Keratinocyte (primary cell): ENCODE results near the gene PHYH. TPM values are rescaled to one million over a fixed set of nuclear protein-coding genes. Genes with fewer than 3 reads are reported as not detected.

ENCODE experiments used
- DNase-seq: peaks from one replicate; pipeline ENCODE4 v3.0.0-alpha.2; 2011; ENCODE audit warnings: low read depth, missing footprints, low spot score
- FAIRE-seq: peaks from 2 replicates; lab custom pipeline; 2011; peaks lifted over from hg19 to GRCh38; lab: Jason Lieb, UNC
- H2AFZ ChIP-seq: 2 replicates; pipeline ENCODE4 v1.6.0; 2012; ENCODE audit warnings: low read length, control low read depth, inconsistent platforms; ENCODE audit not compliant: control insufficient read depth
- H3K27ac ChIP-seq: 2 replicates; pipeline ENCODE4 v1.5.1; 2011; ENCODE audit warnings: low read length; ENCODE audit not compliant: control insufficient read depth, insufficient read depth
- H3K27me3 ChIP-seq: 3 replicates; pipeline ENCODE4 v1.6.0; 2011; ENCODE audit warnings: low read length; ENCODE audit not compliant: control insufficient read depth, insufficient read depth; ENCODE audit errors: extremely low read depth
- H3K36me3 ChIP-seq, 2 experiments: 2 replicates in 1 of 2; 3 replicates in 1 of 2; pipeline ENCODE4 v1.5.1; 2011; ENCODE audit warnings: low read length in 2 of 2, mild to moderate bottlenecking in 1 of 2; ENCODE audit not compliant: control insufficient read depth in 2 of 2, insufficient read depth in 2 of 2; ENCODE audit errors: extremely low read depth in 1 of 2
- H3K4me1 ChIP-seq: 3 replicates; pipeline ENCODE4 v1.5.1; 2011; ENCODE audit warnings: low read length; ENCODE audit not compliant: control insufficient read depth, insufficient read depth; ENCODE audit errors: extremely low read depth
- H3K4me2 ChIP-seq: 3 replicates; pipeline ENCODE4 v1.6.0; 2011; ENCODE audit warnings: low read depth, low read length; ENCODE audit not compliant: control insufficient read depth, insufficient read depth; ENCODE audit errors: extremely low read depth
- H3K4me3 ChIP-seq, 3 experiments: fragments of 200-600 bp in 1 of 3; sonication (generic) in 1 of 3; 2 replicates in 2 of 3; 3 replicates in 1 of 3; pipeline ENCODE4 v1.5.1; 2011 to 2016; ENCODE audit warnings: low read length in 3 of 3, mild to moderate bottlenecking in 3 of 3, control low read depth in 2 of 3, inconsistent platforms in 1 of 3, low read depth in 1 of 3, mixed read lengths in 1 of 3, mixed run types in 1 of 3, moderate library complexity in 1 of 3; ENCODE audit not compliant: control insufficient read depth in 2 of 3, insufficient read depth in 2 of 3; ENCODE audit errors: extremely low read depth in 1 of 3
- H3K79me2 ChIP-seq: 2 replicates; pipeline ENCODE4 v1.6.0; 2012; ENCODE audit warnings: low read length; ENCODE audit not compliant: control insufficient read depth, insufficient read depth
- H3K9ac ChIP-seq: 3 replicates; pipeline ENCODE4 v1.6.0; 2011; ENCODE audit warnings: low read length; ENCODE audit not compliant: control insufficient read depth, insufficient read depth; ENCODE audit errors: extremely low read depth
- H3K9me1 ChIP-seq: 3 replicates; pipeline ENCODE4 v1.6.0; 2011; ENCODE audit warnings: low read length; ENCODE audit not compliant: control insufficient read depth, insufficient read depth; ENCODE audit errors: extremely low read depth
- H3K9me3 ChIP-seq: 2 replicates; pipeline ENCODE4 v1.5.1; 2012; ENCODE audit warnings: low read depth, low read length; ENCODE audit not compliant: control insufficient read depth
- H4K20me1 ChIP-seq: 3 replicates; pipeline ENCODE4 v1.6.0; 2011; ENCODE audit warnings: low read length; ENCODE audit not compliant: control insufficient read depth, insufficient read depth; ENCODE audit errors: extremely low read depth
- EZH2 ChIP-seq: IDR thresholded peaks from one replicate; pipeline ENCODE4 v1.6.1; 2012; ENCODE audit warnings: inconsistent platforms, mild to moderate bottlenecking, low read length, moderate library complexity
- dilution Hi-C: fragments of 300-500 bp; cut with MboI; formaldehyde crosslinking; loops from one replicate; pipeline ENCODE4 v1.7.0; 2020; ENCODE audit warnings: low sequenced_read_pairs; ENCODE audit not compliant: extremely low pct_ligation_motif_present
- polyA plus RNA-seq, 5 experiments: library from polyadenylated mRNA; depleted of rRNA in 3 of 5; stranded (reverse) in 3 of 5; stranded (forward) in 1 of 5; unstranded in 1 of 5; fragments of >200 nt; gene quantifications; 1 replicate in 1 of 5; 2 replicates in 3 of 5; 3 replicates in 1 of 5; pipeline versions ENCODE4 v1.2.1 to v1.2.3, GENCODE V29; 2011 to 2012; ENCODE audit warnings: missing spikeins in 2 of 5, low read depth in 1 of 5, low replicate concordance in 1 of 5
- TF ChIP-seq, protein P1 (sequence below), 3 experiments: IDR thresholded peaks in 1 of 3; conservative IDR thresholded peaks in 1 of 3; optimal IDR thresholded peaks in 1 of 3; 2 replicates in 2 of 3; 3 replicates in 1 of 3; pipeline versions ENCODE3 to v1.5.1; 2011; ENCODE audit warnings: low read length in 3 of 3, mild to moderate bottlenecking in 3 of 3, moderate library complexity in 2 of 3, control low read depth in 1 of 3, inconsistent platforms in 1 of 3; ENCODE audit not compliant: insufficient read depth in 2 of 3; ENCODE audit errors: extremely low read depth in 1 of 3

Gene PHYH
- polyA plus RNA-seq, 1 donor (not counting 4 experiments of a cell fraction or from before 2014, with no cell fraction given) = 11.5 TPM

GRCh38 chr10:13321576-13321975 is 21.7 kb upstream of the PHYH start:
- Histone ChIP-seq H3K27me3 (no peaks in the 10 kb centered on the region), H3K4me2 (no peak overlapping the region), H4K20me1 (no peaks in the 10 kb centered on the region), H3K36me3 (peaks cover 0 to 17% of the 10 kb centered on the region in 2 experiments), H3K27ac (no peak overlapping the region), H3K9me1 (no peaks in the 10 kb centered on the region), H2AFZ (no peak overlapping the region), H3K4me3 (no peak overlapping the region), H3K9me3 (no peaks in the 10 kb centered on the region), H3K79me2 (no peaks in the 10 kb centered on the region), H3K9ac (no peak overlapping the region), H3K4me1 (peaks cover 3% of the 10 kb centered on the region)
- DNase-seq (no peak), FAIRE-seq (no peak)
- no peak for TF ChIP-seq EZH2
- TF ChIP-seq, protein P1, sequence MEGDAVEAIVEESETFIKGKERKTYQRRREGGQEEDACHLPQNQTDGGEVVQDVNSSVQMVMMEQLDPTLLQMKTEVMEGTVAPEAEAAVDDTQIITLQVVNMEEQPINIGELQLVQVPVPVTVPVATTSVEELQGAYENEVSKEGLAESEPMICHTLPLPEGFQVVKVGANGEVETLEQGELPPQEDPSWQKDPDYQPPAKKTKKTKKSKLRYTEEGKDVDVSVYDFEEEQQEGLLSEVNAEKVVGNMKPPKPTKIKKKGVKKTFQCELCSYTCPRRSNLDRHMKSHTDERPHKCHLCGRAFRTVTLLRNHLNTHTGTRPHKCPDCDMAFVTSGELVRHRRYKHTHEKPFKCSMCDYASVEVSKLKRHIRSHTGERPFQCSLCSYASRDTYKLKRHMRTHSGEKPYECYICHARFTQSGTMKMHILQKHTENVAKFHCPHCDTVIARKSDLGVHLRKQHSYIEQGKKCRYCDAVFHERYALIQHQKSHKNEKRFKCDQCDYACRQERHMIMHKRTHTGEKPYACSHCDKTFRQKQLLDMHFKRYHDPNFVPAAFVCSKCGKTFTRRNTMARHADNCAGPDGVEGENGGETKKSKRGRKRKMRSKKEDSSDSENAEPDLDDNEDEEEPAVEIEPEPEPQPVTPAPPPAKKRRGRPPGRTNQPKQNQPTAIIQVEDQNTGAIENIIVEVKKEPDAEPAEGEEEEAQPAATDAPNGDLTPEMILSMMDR (optimal IDR thresholded peaks at IDR 0.05 in 1 of 3, IDR thresholded peaks at IDR 0.05 in 1 of 3, conservative IDR thresholded peaks at IDR 0.05 in 1 of 3; ENCODE audit: extremely low read depth in 1 of 3, insufficient read depth in 2 of 3, low read length in 3 of 3) = no peak
- dilution Hi-C loops = no loop called here

GRCh38 chr10:13319166-13319565 is 19.3 kb upstream of the PHYH start:
- Histone ChIP-seq H3K9me1 (no peaks in the 10 kb centered on the region), H3K36me3 (peaks cover 0 to 10% of the 10 kb centered on the region in 2 experiments), H3K79me2 (no peaks in the 10 kb centered on the region), H3K27ac (no peak overlapping the region), H2AFZ (no peak overlapping the region), H3K9ac (no peak overlapping the region), H3K9me3 (no peaks in the 10 kb centered on the region), H4K20me1 (no peaks in the 10 kb centered on the region), H3K4me3 (no peak overlapping the region), H3K4me2 (no peak overlapping the region), H3K4me1 (peaks cover 3% of the 10 kb centered on the region), H3K27me3 (no peaks in the 10 kb centered on the region)
- dilution Hi-C loops = no loop called here
- no peak for FAIRE-seq
- DNase-seq = no peak
- TF ChIP-seq, protein P1 (optimal IDR thresholded peaks at IDR 0.05 in 1 of 3, IDR thresholded peaks at IDR 0.05 in 1 of 3, conservative IDR thresholded peaks at IDR 0.05 in 1 of 3; ENCODE audit: extremely low read depth in 1 of 3, insufficient read depth in 2 of 3, low read length in 3 of 3) = no peak
- no peak for TF ChIP-seq EZH2
